ENCODE results near the gene KRT20. TPM values are rescaled to one million over a fixed set of nuclear protein-coding genes. Genes with fewer than 3 reads are reported as not detected.
A peak's percentile ranks its signal among the peaks of the same experiment; 100 is the strongest.

Gene KRT20
- total RNA-seq, 4 donors from 2014 or later: not detected

DNA sequence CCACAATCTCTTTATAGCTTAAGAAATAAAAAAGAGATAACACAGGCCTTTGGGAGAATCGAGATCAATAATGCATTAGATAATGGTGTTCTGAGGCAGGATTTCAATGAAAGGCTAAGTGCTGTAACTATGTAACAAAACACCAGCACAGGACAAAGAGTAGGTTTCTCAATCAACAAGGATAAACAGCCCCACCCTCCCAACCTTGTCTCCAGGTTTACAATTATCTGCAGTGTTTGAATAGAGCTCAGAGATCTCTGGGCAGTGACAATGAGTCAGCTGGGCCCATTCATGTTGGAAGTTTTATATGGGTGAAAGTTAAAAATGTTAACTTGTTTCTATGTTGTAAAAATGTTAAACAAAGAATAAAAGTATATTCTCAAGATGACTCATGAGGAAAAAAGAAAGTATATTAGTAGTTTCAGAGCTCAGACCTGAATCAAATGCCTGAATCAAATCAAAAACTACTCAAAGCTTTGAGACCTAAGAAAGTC, 17.0 kb upstream of the KRT20 start:
- no peaks in the 10 kb centered on the region for H3K9me3 ChIP-seq
- no peak for DNase-seq
- H3K4me3 ChIP-seq: no peak overlapping the region
- H3K36me3 ChIP-seq: no peaks in the 10 kb centered on the region
- TF ChIP-seq, protein P1, sequence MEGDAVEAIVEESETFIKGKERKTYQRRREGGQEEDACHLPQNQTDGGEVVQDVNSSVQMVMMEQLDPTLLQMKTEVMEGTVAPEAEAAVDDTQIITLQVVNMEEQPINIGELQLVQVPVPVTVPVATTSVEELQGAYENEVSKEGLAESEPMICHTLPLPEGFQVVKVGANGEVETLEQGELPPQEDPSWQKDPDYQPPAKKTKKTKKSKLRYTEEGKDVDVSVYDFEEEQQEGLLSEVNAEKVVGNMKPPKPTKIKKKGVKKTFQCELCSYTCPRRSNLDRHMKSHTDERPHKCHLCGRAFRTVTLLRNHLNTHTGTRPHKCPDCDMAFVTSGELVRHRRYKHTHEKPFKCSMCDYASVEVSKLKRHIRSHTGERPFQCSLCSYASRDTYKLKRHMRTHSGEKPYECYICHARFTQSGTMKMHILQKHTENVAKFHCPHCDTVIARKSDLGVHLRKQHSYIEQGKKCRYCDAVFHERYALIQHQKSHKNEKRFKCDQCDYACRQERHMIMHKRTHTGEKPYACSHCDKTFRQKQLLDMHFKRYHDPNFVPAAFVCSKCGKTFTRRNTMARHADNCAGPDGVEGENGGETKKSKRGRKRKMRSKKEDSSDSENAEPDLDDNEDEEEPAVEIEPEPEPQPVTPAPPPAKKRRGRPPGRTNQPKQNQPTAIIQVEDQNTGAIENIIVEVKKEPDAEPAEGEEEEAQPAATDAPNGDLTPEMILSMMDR (IDR thresholded peaks at IDR 0.05): no peak
- no peak for TF ChIP-seq POLR2A (IDR thresholded peaks at IDR 0.05)
- intact Hi-C loops (cut with DNase I): loop anchor here (10.0 kb wide), 1 partner anchor 643 kb away; no protein-coding TSS in a partner anchor
- peaks cover 0 to 15% (median 0%) of the 10 kb centered on the region in 4 donors for H3K27me3 ChIP-seq
- H3K27ac ChIP-seq: peak overlapping the region; percentile 39 to 76 (median 72)
- peaks cover 0 to 34% (median 6%) of the 10 kb centered on the region in 3 donors for H3K4me1 ChIP-seq
- 37 to 44% methylated on average over 1 of the region's 1 CpG for WGBS, 2 donors

DNA sequence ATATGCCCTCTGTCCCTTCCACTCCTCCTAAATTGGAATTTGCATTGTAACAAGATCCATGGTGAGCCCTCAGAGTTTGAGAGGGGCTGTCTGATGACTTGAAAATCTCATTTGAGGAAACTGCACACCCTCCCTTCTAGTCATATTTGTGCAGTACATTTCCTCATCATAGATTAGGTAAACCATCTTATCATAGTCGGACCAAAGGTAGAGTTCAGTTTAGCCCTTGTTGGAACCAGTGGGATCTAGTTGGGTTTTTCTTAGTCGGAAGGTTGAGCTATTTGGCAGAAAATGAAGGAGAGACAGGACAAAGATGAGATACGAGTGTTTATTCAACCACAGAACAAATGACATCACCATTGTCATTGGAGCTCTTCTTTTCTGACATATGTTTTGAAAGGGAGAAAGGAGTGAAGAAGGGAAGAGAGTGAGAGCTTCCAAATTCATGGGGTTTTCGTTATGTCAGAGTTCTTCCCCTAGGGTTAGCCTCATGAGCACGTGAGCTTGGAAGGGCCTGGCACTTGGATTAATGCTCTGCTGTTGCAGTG, 15.8 kb upstream of the KRT20 start:
- no peaks in the 10 kb centered on the region for H3K36me3 ChIP-seq
- peaks cover 0 to 34% (median 6%) of the 10 kb centered on the region in 3 donors for H3K4me1 ChIP-seq
- intact Hi-C loops (cut with DNase I): loop anchor here (10.0 kb wide), 1 partner anchor 644 kb away; no protein-coding TSS in a partner anchor
- no peak for DNase-seq
- peaks cover 0 to 8% (median 0%) of the 10 kb centered on the region in 4 donors for H3K27me3 ChIP-seq
- H3K9me3 ChIP-seq: no peaks in the 10 kb centered on the region
- H3K4me3 ChIP-seq: no peak overlapping the region
- TF ChIP-seq, protein P1 (IDR thresholded peaks at IDR 0.05): no peak
- TF ChIP-seq POLR2A (IDR thresholded peaks at IDR 0.05): no peak
- no peak overlapping the region for H3K27ac ChIP-seq
- 72 to 83% methylated on average over 5 of the region's 5 CpGs for WGBS, 2 donors

DNA sequence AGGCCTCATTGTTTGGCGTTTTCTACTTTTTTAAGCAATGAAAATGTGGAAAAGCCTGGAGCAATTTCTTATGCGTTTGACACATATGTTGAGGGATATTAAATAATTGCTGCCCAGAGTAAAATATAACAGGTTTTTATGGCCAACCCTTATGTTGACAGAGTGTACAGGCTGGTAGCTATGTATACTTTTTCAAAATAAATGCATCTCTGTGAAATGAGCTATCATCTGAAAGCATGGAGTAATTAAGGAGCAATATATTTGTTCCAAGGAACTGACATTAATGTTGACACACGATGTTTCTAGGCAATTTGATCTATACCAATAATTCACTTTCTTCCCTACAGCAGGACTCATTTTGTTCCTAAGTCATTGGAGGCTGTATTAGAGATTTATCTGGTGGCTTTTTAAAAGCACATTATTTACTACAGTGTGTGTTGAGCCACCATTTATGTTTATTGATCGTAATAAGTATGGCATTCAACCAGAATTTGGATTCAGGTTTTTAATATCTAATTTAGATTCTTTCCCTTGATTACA, 11.9 kb upstream of the KRT20 start:
- Histone ChIP-seq H3K9me3 (no peaks in the 10 kb centered on the region), H3K4me1 (peaks cover 0 to 13% (median 3%) of the 10 kb centered on the region in 3 donors), H3K27ac (no peak overlapping the region), H3K4me3 (no peak overlapping the region), H3K27me3 (peaks cover 0 to 17% (median 0%) of the 10 kb centered on the region in 4 donors), H3K36me3 (no peaks in the 10 kb centered on the region)
- no peak for DNase-seq
- WGBS, 2 donors: 55 to 80% methylated on average over 4 of the region's 4 CpGs
- intact Hi-C loops (cut with DNase I): no loop called here
- TF ChIP-seq, protein P1 (IDR thresholded peaks at IDR 0.05): no peak
- no peak for TF ChIP-seq POLR2A (IDR thresholded peaks at IDR 0.05)

DNA sequence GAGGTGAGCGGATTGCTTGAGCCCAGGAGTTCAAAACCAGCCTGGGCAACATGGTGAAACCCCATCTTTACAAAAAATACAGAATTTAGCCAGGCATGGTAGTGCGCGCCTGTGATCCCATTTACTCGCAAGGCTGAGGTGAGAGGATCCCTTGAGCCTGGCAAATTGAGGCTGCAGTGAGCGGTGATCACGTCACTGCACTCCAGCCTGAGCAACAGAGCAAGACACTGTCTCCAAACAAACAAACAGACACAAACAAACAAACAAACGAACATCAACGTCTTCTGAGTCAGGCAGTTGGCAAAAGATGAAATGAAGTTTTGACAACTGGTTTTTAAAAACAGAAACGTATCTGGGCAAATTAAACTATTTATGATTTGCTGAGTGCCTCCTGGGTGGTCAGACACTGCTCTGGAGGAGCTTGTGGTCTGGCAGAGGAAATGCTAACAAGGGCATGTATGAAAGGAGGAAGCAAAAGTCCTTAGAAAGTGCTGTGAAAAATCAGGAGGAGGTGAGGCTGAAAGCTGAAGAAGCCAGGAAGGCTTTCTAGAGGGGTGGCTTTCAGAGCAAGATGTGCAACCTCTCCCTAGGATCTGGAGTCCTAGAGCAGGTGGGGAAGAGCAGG, 10.2 kb upstream of the KRT20 start:
- no peak overlapping the region for H3K4me3 ChIP-seq
- 55 to 61% methylated on average over 9 of the region's 9 CpGs for WGBS, 2 donors
- TF ChIP-seq, protein P1 (IDR thresholded peaks at IDR 0.05): no peak
- no peaks in the 10 kb centered on the region for H3K36me3 ChIP-seq
- DNase-seq: no peak
- H3K27me3 ChIP-seq: peaks cover 0 to 31% (median 0%) of the 10 kb centered on the region in 4 donors
- no peaks in the 10 kb centered on the region for H3K9me3 ChIP-seq
- H3K4me1 ChIP-seq: peaks cover 0 to 4% (median 0%) of the 10 kb centered on the region in 3 donors
- intact Hi-C loops (cut with DNase I): no loop called here
- no peak overlapping the region for H3K27ac ChIP-seq

DNA sequence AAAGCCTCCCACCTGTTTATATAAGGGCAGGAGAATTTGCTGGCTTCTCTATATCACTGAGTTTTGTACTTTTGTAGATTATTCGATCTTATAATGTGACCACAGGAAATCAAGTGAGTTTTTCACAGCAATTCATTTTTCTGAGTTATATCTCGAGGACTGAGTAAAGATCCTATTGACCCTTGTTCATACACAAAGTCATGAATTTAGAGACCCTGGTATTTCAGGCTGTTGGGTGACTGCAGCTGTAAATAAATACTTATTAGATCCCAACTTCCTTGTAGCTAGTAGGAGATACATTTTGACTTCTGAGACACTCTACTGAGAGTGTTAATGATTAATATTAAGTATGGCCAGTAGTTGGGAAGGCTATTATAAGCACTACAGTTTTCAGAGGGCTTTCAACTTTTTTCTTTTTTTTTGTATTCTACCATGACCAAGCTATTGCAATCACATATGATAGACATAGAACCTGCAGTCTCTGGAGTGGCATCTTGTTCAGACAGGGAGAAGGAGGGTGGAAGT, 3.2 kb upstream of the KRT20 start:
- TF ChIP-seq, protein P1 (IDR thresholded peaks at IDR 0.05): no peak
- no peak for TF ChIP-seq POLR2A (IDR thresholded peaks at IDR 0.05)
- no peak for DNase-seq
- Histone ChIP-seq H3K9me3 (no peaks in the 10 kb centered on the region), H3K4me3 (no peak overlapping the region), H3K27ac (no peak overlapping the region), H3K4me1 (peaks cover 0 to 7% (median 0%) of the 10 kb centered on the region in 3 donors), H3K27me3 (peaks cover 0 to 67% (median 0%) of the 10 kb centered on the region in 4 donors), H3K36me3 (no peaks in the 10 kb centered on the region)
- intact Hi-C loops (cut with DNase I): no loop called here
- WGBS, 2 donors: 57 to 81% methylated on average over 2 of the region's 2 CpGs
